HG03571 (cell line): ENCODE data around the gene MAP7D1.
"Not testable (repeated sequence)": the region's sequence is repeated elsewhere in the genome, so short reads cannot be mapped to it uniquely, and the experiment has no call there.

Experiments
- ATAC-seq: cut with Tn5 transposase; IDR thresholded peaks from one replicate; pipeline ENCODE4 v1.9.1; 2021; ENCODE audit not compliant: unreplicated experiment

MAP7D1 gene

GRCh38 chr1:36166938-36167905 lies 11.3 kb downstream of the MAP7D1 start:
- no peak for ATAC-seq

DNA sequence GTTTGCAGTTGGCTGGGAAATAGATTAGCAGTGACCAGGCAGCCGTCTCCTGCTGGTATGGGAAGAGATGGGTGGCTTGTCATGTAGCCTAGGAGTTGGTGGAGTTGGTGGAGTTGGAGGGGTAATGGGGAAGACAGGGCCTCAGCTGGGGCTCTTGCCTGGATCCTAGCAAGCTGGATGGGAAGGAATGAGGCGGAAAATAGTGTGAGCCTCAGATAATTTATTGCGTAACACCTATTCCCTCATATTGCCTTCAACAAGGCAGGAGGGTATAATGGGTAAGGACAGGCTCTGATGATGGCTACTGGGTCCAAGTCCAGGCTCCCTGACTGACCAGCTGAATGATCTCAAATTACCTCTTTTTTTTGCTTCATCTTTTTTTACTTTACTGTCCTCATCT lies 12.6 kb downstream of the MAP7D1 start:
- ATAC-seq, result no peak

GRCh38 chr1:36170643-36171412 lies 14.9 kb downstream of the MAP7D1 start:
- no peak for ATAC-seq

DNA sequence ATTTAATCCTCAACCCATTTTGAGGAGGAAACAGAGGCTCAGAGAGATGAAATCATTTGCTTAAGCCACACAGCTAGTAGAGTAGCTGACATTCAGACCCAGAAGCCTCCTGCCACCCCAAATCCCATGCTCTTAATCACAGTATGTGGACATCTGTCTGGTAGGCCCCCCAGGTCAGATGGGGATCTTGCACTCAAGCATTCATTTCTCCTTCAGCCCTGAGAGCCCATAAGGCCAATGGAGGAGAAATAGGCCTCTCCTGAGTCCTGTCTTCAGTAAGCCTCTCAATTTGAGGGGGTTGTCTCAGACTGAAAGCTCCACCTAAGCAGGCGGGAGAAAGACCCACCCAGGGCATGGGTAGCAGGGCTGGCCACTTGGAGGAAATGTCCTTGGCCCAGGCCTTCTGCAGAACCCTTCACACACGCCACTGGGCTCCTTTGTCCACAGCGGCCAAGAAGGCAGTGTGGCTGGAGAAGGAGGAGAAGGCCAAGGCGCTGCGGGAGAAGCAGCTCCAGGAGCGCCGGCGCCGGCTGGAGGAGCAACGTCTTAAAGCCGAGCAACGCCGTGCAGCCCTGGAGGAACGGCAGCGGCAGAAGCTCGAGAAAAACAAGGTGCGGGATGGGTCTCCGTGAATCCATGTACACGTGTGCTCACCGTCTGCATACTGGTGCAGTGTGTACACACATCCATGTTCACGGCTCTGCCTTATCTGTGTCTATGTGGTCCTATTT lies 16.2 kb downstream of the MAP7D1 start:
- no peak for ATAC-seq

GRCh38 chr1:36172983-36173382 lies 17.0 kb downstream of the MAP7D1 start:
- no peak for ATAC-seq

DNA sequence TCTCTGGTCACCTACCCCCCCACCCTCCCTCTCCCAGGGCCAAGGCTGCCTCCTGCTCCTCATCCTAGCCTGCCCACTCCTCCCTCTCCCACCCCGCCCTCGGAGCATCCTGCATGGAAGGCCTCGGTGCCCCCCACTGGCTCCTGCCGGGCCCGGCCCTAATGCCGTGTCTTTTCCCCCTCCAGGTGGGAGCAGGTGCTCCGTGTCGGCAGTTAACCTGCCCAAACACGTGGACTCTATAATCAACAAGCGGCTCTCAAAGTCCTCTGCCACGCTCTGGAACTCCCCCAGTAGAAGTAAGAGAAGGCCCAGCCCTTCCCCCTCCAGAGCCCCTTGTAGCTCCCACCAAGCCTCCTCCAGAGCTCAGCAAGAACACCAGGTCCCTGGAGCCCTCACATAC lies 18.8 kb downstream of the MAP7D1 start:
- no peak for ATAC-seq

GRCh38 chr1:36175137-36176095 lies 19.5 kb downstream of the MAP7D1 start:
- ATAC-seq, result no peak

DNA sequence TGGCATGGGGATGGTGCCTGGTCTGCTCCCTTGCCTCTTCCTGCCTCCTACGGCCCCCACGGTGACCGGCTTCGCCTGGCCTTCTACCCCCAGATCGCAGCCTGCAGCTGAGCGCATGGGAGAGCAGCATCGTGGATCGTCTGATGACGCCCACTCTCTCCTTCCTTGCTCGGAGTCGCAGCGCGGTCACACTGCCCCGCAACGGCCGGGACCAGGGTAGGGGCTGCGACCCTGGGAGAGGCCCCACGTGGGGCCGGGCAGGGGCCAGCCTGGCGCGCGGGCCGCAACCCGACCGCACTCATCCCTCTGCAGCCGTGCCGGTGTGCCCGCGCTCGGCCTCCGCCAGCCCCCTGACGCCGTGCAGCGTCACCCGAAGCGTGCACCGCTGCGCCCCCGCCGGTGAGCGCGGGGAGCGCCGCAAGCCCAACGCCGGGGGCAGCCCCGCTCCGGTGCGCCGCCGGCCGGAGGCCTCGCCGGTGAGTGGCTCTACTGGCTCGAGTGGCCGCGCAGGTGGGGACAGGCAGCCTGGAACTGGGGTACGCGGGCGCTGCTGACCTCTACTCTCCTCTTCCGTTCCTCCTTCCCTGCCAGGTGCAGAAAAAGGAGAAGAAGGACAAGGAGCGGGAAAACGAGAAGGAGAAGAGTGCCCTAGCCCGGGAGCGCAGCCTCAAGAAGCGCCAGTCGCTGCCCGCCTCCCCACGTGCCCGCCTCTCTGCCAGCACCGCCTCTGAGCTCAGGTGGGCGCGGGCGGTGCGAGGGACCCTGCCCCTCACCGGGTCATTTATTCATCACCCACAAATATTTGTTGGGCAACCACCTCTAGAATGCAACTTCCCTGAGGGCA lies 20.4 kb downstream of the MAP7D1 start:
- no peak for ATAC-seq

DNA sequence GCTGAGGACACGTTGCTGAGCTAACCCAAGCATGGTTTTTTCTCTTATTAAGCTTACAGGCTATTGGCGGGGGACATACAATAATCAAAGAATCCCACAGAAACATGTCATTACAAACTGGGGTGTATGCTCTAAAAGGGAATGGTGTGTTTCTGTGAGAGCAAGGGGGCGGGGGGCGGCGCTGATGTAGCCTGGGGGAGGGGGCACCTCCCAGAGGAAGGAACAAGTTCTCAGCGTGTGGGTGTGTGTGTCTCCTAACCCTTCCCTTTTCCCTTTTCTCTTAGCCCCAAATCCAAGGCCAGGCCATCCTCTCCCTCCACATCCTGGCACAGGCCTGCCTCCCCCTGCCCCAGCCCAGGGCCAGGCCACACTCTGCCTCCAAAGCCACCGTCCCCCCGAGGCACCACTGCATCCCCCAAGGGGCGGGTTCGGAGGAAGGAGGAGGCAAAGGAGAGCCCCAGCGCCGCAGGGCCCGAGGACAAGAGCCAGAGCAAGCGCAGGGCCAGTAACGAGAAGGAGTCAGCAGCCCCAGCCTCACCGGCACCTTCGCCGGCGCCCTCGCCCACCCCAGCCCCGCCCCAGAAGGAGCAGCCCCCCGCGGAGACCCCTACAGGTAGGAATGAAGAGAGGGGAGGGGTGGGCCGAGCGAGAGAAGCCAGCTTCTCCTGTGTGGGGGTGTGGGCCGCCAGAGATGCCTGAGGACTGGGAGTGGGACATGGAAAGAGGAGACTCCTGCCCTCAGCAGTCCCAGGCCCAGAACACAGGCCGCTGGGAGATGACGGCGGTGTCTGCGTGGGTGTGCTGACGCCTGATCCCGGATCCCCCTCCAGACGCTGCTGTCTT lies 21.9 kb downstream of the MAP7D1 start:
- ATAC-seq, result no peak

GRCh38 chr1:36178471-36179219 lies 22.7 kb downstream of the MAP7D1 start:
- no peak for ATAC-seq

DNA sequence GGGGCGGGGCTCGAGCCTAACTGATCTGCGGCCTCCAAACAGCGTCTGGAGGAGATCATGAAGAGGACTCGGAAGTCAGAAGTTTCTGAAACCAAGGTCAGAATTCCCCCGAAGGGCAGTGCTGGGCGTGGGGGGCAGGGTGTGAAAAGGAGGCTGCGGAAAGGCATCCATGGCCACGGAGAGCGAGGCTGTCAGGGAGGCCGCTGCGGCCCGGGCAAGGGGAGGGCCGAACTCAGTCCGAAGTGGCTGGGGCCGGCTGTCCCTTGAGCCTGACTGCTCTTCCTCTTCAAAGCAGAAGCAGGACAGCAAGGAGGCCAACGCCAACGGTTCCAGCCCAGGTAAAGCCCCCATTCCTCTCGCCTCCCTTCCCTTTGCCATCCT lies 23.2 kb downstream of the MAP7D1 start:
- ATAC-seq, result no peak

DNA sequence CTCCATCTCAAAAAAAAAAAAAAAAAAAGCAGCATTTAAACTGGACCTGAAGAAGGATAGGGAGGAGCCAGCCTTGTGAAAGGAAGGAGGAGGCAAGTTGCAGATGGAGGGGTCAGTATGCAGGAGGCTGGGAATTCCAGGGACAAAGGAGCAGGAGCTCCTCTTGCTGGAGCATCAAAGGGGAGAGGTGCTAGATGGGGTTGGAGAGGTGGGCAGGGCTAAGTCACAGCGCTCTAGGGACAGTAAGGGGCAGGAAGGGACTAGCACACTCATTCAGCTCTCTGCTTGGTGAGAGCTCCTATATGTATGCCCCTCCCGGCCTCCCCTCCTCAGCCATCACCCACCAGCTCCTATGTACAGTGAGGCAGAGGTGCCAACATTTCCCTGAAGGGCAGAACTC lies 26.8 kb downstream of the MAP7D1 start:
- no peak for ATAC-seq

- ATAC-seq, result no peak
These were observed 27.4 kb downstream of the MAP7D1 start for GRCh38 chr1:36183309-36183856.

DNA sequence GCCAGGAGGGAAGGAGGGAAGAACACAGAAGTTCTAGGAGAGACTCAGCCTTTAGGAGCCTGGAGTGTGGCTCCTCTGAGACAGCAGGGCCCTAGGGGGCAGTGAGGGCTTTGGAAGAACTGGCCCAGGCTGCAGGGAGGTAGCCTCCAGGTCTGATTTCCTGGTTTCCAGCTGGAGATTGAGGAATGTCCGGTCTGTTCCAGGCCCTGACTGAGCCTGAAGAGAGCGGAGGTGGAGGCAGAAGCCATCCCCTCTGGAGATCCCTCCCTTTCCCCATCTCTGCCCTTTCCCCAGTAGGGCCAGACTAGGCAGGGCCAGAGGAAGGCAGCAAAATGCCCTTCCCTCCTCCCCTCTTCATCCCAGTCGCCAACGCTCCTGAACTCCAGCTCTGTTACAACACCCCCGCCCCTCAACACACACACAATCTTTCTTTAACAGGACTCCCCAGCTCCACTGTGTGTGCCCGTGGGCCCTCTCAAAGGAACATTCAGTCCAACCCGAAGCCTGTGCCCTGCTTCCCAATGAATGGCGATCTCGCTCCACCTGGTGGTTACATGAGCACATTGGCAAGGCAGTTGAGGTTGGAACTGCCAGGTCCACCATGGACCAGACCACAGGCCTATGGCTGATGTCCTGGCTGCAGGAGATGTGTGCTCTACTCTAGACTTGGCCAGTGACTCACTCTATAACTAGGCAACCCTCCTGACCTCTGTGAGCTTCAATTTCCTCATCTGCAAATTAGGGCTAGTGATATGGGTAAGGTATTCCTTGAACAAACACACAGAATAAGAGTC lies 32.0 kb downstream of the MAP7D1 start:
- ATAC-seq, result peak; percentile 75

DNA sequence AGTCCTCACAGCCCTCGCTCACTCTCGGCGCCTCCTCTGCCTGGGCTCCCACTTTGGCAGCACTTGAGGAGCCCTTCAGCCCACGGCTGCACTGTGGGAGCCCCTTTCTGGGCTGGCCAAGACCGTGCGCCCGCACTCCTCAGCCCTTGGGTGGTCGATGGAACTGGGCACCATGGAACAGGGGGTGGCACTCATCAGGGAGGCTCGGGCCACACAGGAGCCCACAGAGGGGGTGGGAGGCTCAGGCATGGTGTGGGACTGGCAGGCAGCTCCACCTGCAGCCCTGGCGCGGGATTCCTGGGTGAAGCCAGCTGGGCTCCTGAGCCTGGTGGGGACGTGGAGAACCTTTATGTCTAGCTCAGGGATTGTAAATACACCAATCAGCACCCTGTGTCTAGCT lies 40.8 kb downstream of the MAP7D1 start:
- not testable (repeated sequence) for ATAC-seq

DNA sequence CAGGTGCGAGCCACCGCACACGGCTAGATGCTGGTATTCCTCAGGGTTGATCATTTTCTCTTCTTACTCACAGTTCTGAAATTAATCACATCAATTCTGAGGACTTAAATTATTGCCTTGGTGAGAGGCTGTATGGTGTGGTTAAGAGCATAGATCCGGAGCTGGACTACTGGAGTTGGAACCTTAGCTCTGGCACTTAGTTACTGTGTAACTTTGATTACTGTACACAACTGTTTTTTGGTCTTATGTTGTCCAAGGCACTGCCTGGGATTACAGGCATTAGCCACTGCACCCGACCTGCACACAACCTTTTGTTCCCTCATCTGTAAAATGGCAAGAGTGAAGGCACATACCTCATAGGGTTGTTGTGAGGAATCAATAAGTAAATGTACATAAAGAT lies 42.7 kb downstream of the MAP7D1 start:
- no peak for ATAC-seq
